ENCODE measurements around the gene FAM131B.
A peak's percentile ranks its signal among the peaks of the same experiment; 100 is the strongest.

Gene FAM131B

GRCh38 chr7:143380646-143381426 is 18.3 kb upstream of the FAM131B start, which contains the start of gene ZYX:
TSS of gene ZYX (plus strand) at chr7:143381345. CDS start at chr7:143381572, 227 bp downstream.
- Histone ChIP-seq H3K4me3 (ENCODE audit: low read length) (peak within 1 kb of the TSS; percentile 93), H3K36me3 (replicated peaks; ENCODE audit: low read depth, low read length) (peaks cover 9% of the 10 kb centered on the region), H2AFZ (ENCODE audit: low read depth, low read length) (peak within 1 kb of the TSS; percentile 85), H3K4me2 (ENCODE audit: low read length) (peak within 1 kb of the TSS; percentile 86), H3K4me1 (ENCODE audit: low read length) (peaks cover 14% of the 10 kb centered on the region), H3K27ac (ENCODE audit: low read length) (peak within 1 kb of the TSS; percentile 76), H3K27me3 (ENCODE audit: low read depth, low read length) (no peaks in the 10 kb centered on the region), H3K79me2 (ENCODE audit: low read length) (peaks cover 28% of the 10 kb centered on the region), H3K9ac (ENCODE audit: low read length) (peak within 1 kb of the TSS; percentile 98), H3K9me3 (ENCODE audit: insufficient read depth, low read length) (no peaks in the 10 kb centered on the region), H4K20me1 (ENCODE audit: insufficient read depth, low read length) (peaks cover 8% of the 10 kb centered on the region; the same call in 1 of the 2 replicates)
- no peak for TF ChIP-seq CTCF (IDR thresholded peaks at IDR 0.05; ENCODE audit: low read depth, low read length)
- no peak for TF ChIP-seq EZH2phosphoT487 (IDR thresholded peaks at IDR 0.05; ENCODE audit: low read depth)

GRCh38 chr7:143380260-143380645 is 17.7 kb upstream of the FAM131B start:
- peak overlapping the region; percentile 98 for H3K9ac ChIP-seq (ENCODE audit: low read length)
- peak overlapping the region; percentile 85 for H2AFZ ChIP-seq (ENCODE audit: low read depth, low read length)
- H3K4me3 ChIP-seq (ENCODE audit: low read length): peak overlapping the region; percentile 93
- peak overlapping the region; percentile 86 for H3K4me2 ChIP-seq (ENCODE audit: low read length)
- H3K79me2 ChIP-seq (ENCODE audit: low read length): peaks cover 27% of the 10 kb centered on the region
- H3K36me3 ChIP-seq (replicated peaks; ENCODE audit: low read depth, low read length): peaks cover 9% of the 10 kb centered on the region
- no peaks in the 10 kb centered on the region for H3K9me3 ChIP-seq (ENCODE audit: insufficient read depth, low read length)
- peaks cover 14% of the 10 kb centered on the region for H3K4me1 ChIP-seq (ENCODE audit: low read length)
- H3K27me3 ChIP-seq (ENCODE audit: low read depth, low read length): no peaks in the 10 kb centered on the region
- peak overlapping the region; percentile 76 for H3K27ac ChIP-seq (ENCODE audit: low read length)
- peaks cover 7% of the 10 kb centered on the region; the same call in 1 of the 2 replicates for H4K20me1 ChIP-seq (ENCODE audit: insufficient read depth, low read length)
- TF ChIP-seq CTCF (IDR thresholded peaks at IDR 0.05; ENCODE audit: low read depth, low read length) (peak; percentile 79), EZH2phosphoT487 (IDR thresholded peaks at IDR 0.05; ENCODE audit: low read depth) (no peak)

- H2AFZ ChIP-seq (ENCODE audit: low read depth, low read length): peak overlapping the region; percentile 53; the same call in 1 of the 2 replicates
- H3K9ac ChIP-seq (ENCODE audit: low read length): peak overlapping the region; percentile 98
- H3K79me2 ChIP-seq (ENCODE audit: low read length): peaks cover 22% of the 10 kb centered on the region
- no peaks in the 10 kb centered on the region for H3K9me3 ChIP-seq (ENCODE audit: insufficient read depth, low read length)
- H3K4me1 ChIP-seq (ENCODE audit: low read length): peaks cover 16% of the 10 kb centered on the region
- peaks cover 3% of the 10 kb centered on the region; the same call in 1 of the 2 replicates for H4K20me1 ChIP-seq (ENCODE audit: insufficient read depth, low read length)
- H3K27ac ChIP-seq (ENCODE audit: low read length): no peak overlapping the region
- H3K4me2 ChIP-seq (ENCODE audit: low read length): peak overlapping the region; percentile 86
- no peaks in the 10 kb centered on the region for H3K27me3 ChIP-seq (ENCODE audit: low read depth, low read length)
- peak overlapping the region; percentile 93 for H3K4me3 ChIP-seq (ENCODE audit: low read length)
- no peak for TF ChIP-seq CTCF (IDR thresholded peaks at IDR 0.05; ENCODE audit: low read depth, low read length)
- no peak for TF ChIP-seq EZH2phosphoT487 (IDR thresholded peaks at IDR 0.05; ENCODE audit: low read depth)
- peaks cover 9% of the 10 kb centered on the region for H3K36me3 ChIP-seq (replicated peaks; ENCODE audit: low read depth, low read length)
These were observed 17.2 kb upstream of the FAM131B start for GRCh38 chr7:143379611-143380259.

- TF ChIP-seq CTCF (IDR thresholded peaks at IDR 0.05; ENCODE audit: low read depth, low read length): no peak
- TF ChIP-seq EZH2phosphoT487 (IDR thresholded peaks at IDR 0.05; ENCODE audit: low read depth): no peak
- no peak overlapping the region for H3K9ac ChIP-seq (ENCODE audit: low read length)
- H3K4me2 ChIP-seq (ENCODE audit: low read length): no peak overlapping the region
- peaks cover under 1% of the 10 kb centered on the region for H3K79me2 ChIP-seq (ENCODE audit: low read length)
- H2AFZ ChIP-seq (ENCODE audit: low read depth, low read length): no peak overlapping the region
- no peaks in the 10 kb centered on the region for H3K36me3 ChIP-seq (replicated peaks; ENCODE audit: low read depth, low read length)
- no peaks in the 10 kb centered on the region for H3K27me3 ChIP-seq (ENCODE audit: low read depth, low read length)
- peaks cover 15% of the 10 kb centered on the region for H3K4me1 ChIP-seq (ENCODE audit: low read length)
- H3K4me3 ChIP-seq (ENCODE audit: low read length): no peak overlapping the region
- no peaks in the 10 kb centered on the region for H4K20me1 ChIP-seq (ENCODE audit: insufficient read depth, low read length)
- no peak overlapping the region for H3K27ac ChIP-seq (ENCODE audit: low read length)
- H3K9me3 ChIP-seq (ENCODE audit: insufficient read depth, low read length): no peaks in the 10 kb centered on the region
These were observed 13.9 kb upstream of the FAM131B start for GRCh38 chr7:143376396-143376795.
